Measurements from ENCODE around the gene ERGIC3.

GRCh38 chr20:35527122-35527769, 14.6 kb upstream of the ERGIC3 start:
- no peak for TF ChIP-seq TAF1 (IDR thresholded peaks at IDR 0.05; ENCODE audit: borderline replicate concordance, low read depth, low read length)
- TF ChIP-seq, protein P1, sequence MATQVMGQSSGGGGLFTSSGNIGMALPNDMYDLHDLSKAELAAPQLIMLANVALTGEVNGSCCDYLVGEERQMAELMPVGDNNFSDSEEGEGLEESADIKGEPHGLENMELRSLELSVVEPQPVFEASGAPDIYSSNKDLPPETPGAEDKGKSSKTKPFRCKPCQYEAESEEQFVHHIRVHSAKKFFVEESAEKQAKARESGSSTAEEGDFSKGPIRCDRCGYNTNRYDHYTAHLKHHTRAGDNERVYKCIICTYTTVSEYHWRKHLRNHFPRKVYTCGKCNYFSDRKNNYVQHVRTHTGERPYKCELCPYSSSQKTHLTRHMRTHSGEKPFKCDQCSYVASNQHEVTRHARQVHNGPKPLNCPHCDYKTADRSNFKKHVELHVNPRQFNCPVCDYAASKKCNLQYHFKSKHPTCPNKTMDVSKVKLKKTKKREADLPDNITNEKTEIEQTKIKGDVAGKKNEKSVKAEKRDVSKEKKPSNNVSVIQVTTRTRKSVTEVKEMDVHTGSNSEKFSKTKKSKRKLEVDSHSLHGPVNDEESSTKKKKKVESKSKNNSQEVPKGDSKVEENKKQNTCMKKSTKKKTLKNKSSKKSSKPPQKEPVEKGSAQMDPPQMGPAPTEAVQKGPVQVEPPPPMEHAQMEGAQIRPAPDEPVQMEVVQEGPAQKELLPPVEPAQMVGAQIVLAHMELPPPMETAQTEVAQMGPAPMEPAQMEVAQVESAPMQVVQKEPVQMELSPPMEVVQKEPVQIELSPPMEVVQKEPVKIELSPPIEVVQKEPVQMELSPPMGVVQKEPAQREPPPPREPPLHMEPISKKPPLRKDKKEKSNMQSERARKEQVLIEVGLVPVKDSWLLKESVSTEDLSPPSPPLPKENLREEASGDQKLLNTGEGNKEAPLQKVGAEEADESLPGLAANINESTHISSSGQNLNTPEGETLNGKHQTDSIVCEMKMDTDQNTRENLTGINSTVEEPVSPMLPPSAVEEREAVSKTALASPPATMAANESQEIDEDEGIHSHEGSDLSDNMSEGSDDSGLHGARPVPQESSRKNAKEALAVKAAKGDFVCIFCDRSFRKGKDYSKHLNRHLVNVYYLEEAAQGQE (IDR thresholded peaks at IDR 0.05; ENCODE audit: low read depth, low read length), result no peak
- TF ChIP-seq, protein P2, sequence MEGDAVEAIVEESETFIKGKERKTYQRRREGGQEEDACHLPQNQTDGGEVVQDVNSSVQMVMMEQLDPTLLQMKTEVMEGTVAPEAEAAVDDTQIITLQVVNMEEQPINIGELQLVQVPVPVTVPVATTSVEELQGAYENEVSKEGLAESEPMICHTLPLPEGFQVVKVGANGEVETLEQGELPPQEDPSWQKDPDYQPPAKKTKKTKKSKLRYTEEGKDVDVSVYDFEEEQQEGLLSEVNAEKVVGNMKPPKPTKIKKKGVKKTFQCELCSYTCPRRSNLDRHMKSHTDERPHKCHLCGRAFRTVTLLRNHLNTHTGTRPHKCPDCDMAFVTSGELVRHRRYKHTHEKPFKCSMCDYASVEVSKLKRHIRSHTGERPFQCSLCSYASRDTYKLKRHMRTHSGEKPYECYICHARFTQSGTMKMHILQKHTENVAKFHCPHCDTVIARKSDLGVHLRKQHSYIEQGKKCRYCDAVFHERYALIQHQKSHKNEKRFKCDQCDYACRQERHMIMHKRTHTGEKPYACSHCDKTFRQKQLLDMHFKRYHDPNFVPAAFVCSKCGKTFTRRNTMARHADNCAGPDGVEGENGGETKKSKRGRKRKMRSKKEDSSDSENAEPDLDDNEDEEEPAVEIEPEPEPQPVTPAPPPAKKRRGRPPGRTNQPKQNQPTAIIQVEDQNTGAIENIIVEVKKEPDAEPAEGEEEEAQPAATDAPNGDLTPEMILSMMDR (IDR thresholded peaks at IDR 0.05), result no peak
- TF ChIP-seq YY1 (IDR thresholded peaks at IDR 0.05; ENCODE audit: low read depth), result no peak
- no peak for TF ChIP-seq MEF2A (IDR thresholded peaks at IDR 0.05; ENCODE audit: borderline replicate concordance, low read depth)
- TF ChIP-seq CHD2 (IDR thresholded peaks at IDR 0.05; ENCODE audit: low read length, partially characterized antibody), result no peak
